Measurements from ENCODE around the gene POP4. TPM values are rescaled to one million over a fixed set of nuclear protein-coding genes. Genes with fewer than 3 reads are reported as not detected.

POP4 gene
- total and polyA plus RNA-seq, 2 of the 13 experiments (the other 11 are each of a cell fraction or from before 2014, with no cell fraction given) = 32.2 to 84.0 TPM

GRCh38 chr19:29617366-29618266 is 11.5 kb downstream of the POP4 start:
- no peak for DNase-seq (ENCODE audit: low spot score)
- Histone ChIP-seq H3K36me3 (replicated peaks in 1 of 2; ENCODE audit: control insufficient read depth in 1 of 2, insufficient read depth in 2 of 2, low read length in 2 of 2) (peaks cover 14 to 23% of the 10 kb centered on the region in 2 experiments), H2AFZ (ENCODE audit: low read length) (no peak overlapping the region), H3K4me3 (replicated peaks in 1 of 3; ENCODE audit: insufficient read depth in 1 of 3, low read depth in 2 of 3, low read length in 3 of 3) (no peak overlapping the region), H3K4me1 (ENCODE audit: insufficient read depth, low read length) (peaks cover 12% of the 10 kb centered on the region; the same call in 1 of the 2 replicates), H3K9ac (ENCODE audit: insufficient read depth, low read depth, low read length) (no peak overlapping the region), H3K27me3 (ENCODE audit: control insufficient read depth in 1 of 2, insufficient read depth in 2 of 2, low read length in 2 of 2) (peaks cover 1 to 3% of the 10 kb centered on the region in 2 experiments; a peak in 2 of 5 replicates), H3K9me3 (ENCODE audit: low read length) (no peaks in the 10 kb centered on the region), H3K79me2 (ENCODE audit: insufficient read depth, low read length) (no peaks in the 10 kb centered on the region), H4K20me1 (ENCODE audit: insufficient read depth, low read length) (no peaks in the 10 kb centered on the region), H3K4me2 (ENCODE audit: low read depth, low read length) (no peak overlapping the region), H3K27ac (ENCODE audit: extremely low read length, insufficient read depth, low read length) (no peak overlapping the region)
- in situ Hi-C loops (cut with HindIII; ENCODE audit: extremely low pct_ligation_motif_present, low pct_unique_long_range_greater_than_20kb) = no loop called here
- FAIRE-seq = no peak
- intact Hi-C loops (cut with micrococcal nuclease; ENCODE audit: unreplicated experiment) = no loop called here
- TF ChIP-seq AGO2 (optimal IDR thresholded peaks at IDR 0.05; ENCODE audit: low read depth, low read length) (peak; percentile 27), BRD4 (CRISPR knock-in tag; IDR thresholded peaks at IDR 0.05) (no peak)
- no TSS peak for BruUV-seq (replicated peaks)
- ATAC-seq = no peak
- 69% methylated on average over 8 of the region's 16 CpGs for WGBS (ENCODE audit: low lambda C conversion rate)
- ChIA-PET CTCF (ENCODE audit: low intra/inter-chr PET ratio, low total read pairs) (no interaction called here), POLR2A (no interaction called here)

- Histone ChIP-seq H2AFZ (ENCODE audit: low read length) (no peak overlapping the region), H3K4me1 (ENCODE audit: insufficient read depth, low read length) (peaks cover 12% of the 10 kb centered on the region; the same call in 1 of the 2 replicates), H3K79me2 (ENCODE audit: insufficient read depth, low read length) (no peaks in the 10 kb centered on the region), H3K4me2 (ENCODE audit: low read depth, low read length) (no peak overlapping the region), H4K20me1 (ENCODE audit: insufficient read depth, low read length) (no peaks in the 10 kb centered on the region), H3K4me3 (replicated peaks in 1 of 3; ENCODE audit: insufficient read depth in 1 of 3, low read depth in 2 of 3, low read length in 3 of 3) (no peak overlapping the region), H3K27ac (ENCODE audit: extremely low read length, insufficient read depth, low read length) (no peak overlapping the region), H3K36me3 (replicated peaks in 1 of 2; ENCODE audit: control insufficient read depth in 1 of 2, insufficient read depth in 2 of 2, low read length in 2 of 2) (peaks cover 7 to 15% of the 10 kb centered on the region in 2 experiments; a peak in 4 of 5 replicates), H3K9ac (ENCODE audit: insufficient read depth, low read depth, low read length) (no peak overlapping the region), H3K27me3 (ENCODE audit: control insufficient read depth in 1 of 2, insufficient read depth in 2 of 2, low read length in 2 of 2) (peaks cover 1 to 3% of the 10 kb centered on the region in 2 experiments; a peak in 2 of 5 replicates), H3K9me3 (ENCODE audit: low read length) (no peaks in the 10 kb centered on the region)
- intact Hi-C loops (cut with micrococcal nuclease; ENCODE audit: unreplicated experiment) = no loop called here
- POLR2A ChIA-PET = no interaction called here
- no peak for ATAC-seq
- no TSS peak for BruUV-seq (replicated peaks)
- WGBS (ENCODE audit: low lambda C conversion rate) = 71% methylated on average over 6 of the region's 7 CpGs
- FAIRE-seq = no peak
- no peak for TF ChIP-seq ZNF615 (CRISPR knock-in tag; IDR thresholded peaks at IDR 0.05; ENCODE audit: borderline replicate concordance)
- DNase-seq (ENCODE audit: low spot score) = no peak
- in situ Hi-C loops (cut with HindIII; ENCODE audit: extremely low pct_ligation_motif_present, low pct_unique_long_range_greater_than_20kb) = no loop called here
- CTCF ChIA-PET (ENCODE audit: low intra/inter-chr PET ratio, low total read pairs) = no interaction called here
These were observed 12.4 kb downstream of the POP4 start for GRCh38 chr19:29618434-29618833.
